Gastrocnemius medialis (tissue), 4 donors: ENCODE results near the gene CNKSR3. TPM values are rescaled to one million over a fixed set of nuclear protein-coding genes. Genes with fewer than 3 reads are reported as not detected.
A peak's percentile ranks its signal among the peaks of the same experiment; 100 is the strongest.

Source experiments
- ATAC-seq, 2 donors: fragments of 150-250 bp; one replicate each; pipeline ENCODE4 v1.9.1; 2016
- DNase-seq, 2 donors: peaks; one replicate each; pipeline ENCODE4 v3.0.0-alpha.2; 2019
- H3K27ac ChIP-seq, 4 donors: fragments of 200-600 bp; sonication (generic); 1 replicate in 1 of 4; 2 replicates in 3 of 4; pipeline ENCODE4 v1.5.1; 2016 to 2018; ENCODE audit warnings: mild to moderate bottlenecking in 2 of 4, moderate library complexity in 1 of 4
- H3K27me3 ChIP-seq, 3 donors: fragments of 200-600 bp; sonication (generic) in 2 of 3; 1 replicate in 1 of 3; 2 replicates in 2 of 3; pipeline versions ENCODE4 v1.5.1 to v1.6.0; 2016 to 2019; ENCODE audit warnings: mild to moderate bottlenecking in 1 of 3, moderate library complexity in 1 of 3
- H3K36me3 ChIP-seq, 2 donors: fragments of 200-600 bp; sonication (generic) in 1 of 2; one replicate each; pipeline ENCODE4 v1.5.1; 2017 to 2018
- H3K4me1 ChIP-seq, 2 donors: fragments of 200-600 bp; sonication (generic) in 1 of 2; one replicate each; pipeline ENCODE4 v1.5.1; 2016 to 2017; ENCODE audit warnings: mild to moderate bottlenecking in 2 of 2
- H3K4me3 ChIP-seq, 4 donors: fragments of 200-600 bp; sonication (generic) in 3 of 4; 1 replicate in 1 of 4; 2 replicates in 3 of 4; pipeline ENCODE4 v1.5.1; 2016 to 2019; ENCODE audit warnings: mild to moderate bottlenecking in 2 of 4
- H3K9me3 ChIP-seq, 3 donors: fragments of 200-600 bp; sonication (generic) in 2 of 3; 1 replicate in 1 of 3; 2 replicates in 2 of 3; pipeline ENCODE4 v1.5.1; 2016 to 2019
- POLR2A ChIP-seq, 2 donors: fragments of 450-650 bp; IDR thresholded peaks; one replicate each; pipeline ENCODE4 v1.6.1; 2017; ENCODE audit warnings: antibody characterized with exemption in 2 of 2, mild to moderate bottlenecking in 2 of 2, moderate library complexity in 2 of 2
- in situ Hi-C, 4 donors: fragments of 200-750 bp; cut with MboI; loops; one replicate each; pipeline versions ENCODE4 v1.15.0 to v1.8.0; 2017; ENCODE audit warnings: low sequenced_read_pairs in 4 of 4
- intact Hi-C: fragments of 100-400 bp; cut with DNase I; formaldehyde crosslinking; loops from one replicate; pipeline ENCODE4 v1.15.1; 2023; ENCODE audit warnings: low total_unique reads
- total RNA-seq, 4 donors: library from RNA; depleted of rRNA; stranded (reverse); fragments of >200 nt; gene quantifications; one replicate each; pipeline versions ENCODE4 v1.1.0 to v1.2.3, GENCODE V29; 2016
- TF ChIP-seq, protein P1 (sequence below), 5 experiments: fragments of 450-650 bp in 3 of 5; fragments of 200-600 bp in 2 of 5; sonication (generic) in 2 of 5; IDR thresholded peaks in 4 of 5; conservative IDR thresholded peaks in 1 of 5; 1 replicate in 4 of 5; 2 replicates in 1 of 5; pipeline ENCODE4 v1.5.1; 2016 to 2019; ENCODE audit warnings: antibody characterized with exemption in 5 of 5, mild to moderate bottlenecking in 3 of 5, moderate library complexity in 3 of 5

Gene CNKSR3
- 1 to 10 TPM in 3 of 4 donors, under 1 TPM in 1; 0.70 to 4.6 (median 2.9) TPM for total RNA-seq

DNA sequence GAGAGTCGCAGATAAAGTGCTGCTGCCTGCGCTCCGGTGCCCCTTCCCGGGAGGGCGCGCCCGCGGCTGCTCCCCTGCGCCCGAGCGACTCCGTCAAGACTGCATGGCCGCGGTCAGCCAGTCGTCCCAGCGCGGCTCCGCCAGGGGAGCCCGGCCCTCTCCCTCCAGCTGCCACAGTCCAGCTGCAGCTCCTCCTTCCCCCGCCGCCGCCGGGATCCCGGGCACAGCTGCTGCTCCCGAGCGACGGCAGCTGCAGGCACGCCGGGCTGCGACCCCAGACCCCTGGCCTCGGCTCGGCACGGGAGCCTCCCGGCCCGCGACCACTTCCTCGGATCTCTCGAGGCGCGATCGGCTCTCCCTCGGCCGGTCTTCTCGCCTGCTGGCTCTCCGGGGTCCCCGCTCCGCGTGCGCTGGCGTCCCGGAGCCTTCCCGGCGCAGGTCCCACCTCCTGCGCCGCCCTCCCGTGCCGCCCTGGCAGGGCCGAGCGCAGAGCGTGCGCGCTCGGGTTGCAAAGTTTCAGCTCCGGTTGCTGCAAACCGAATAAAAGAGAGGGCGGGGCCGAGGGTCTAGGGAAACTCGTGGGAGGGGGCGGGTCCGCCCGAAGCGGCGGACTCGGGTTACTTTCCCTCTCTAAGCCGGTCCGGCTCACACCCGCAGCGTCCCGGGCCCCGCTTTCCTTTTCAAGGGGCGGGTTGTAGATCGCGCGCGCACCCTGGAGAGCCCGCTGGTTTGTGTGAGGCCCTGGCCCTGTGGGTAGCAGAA is at the start of gene CNKSR3:
CNKSR3 (minus strand) TSS at position 542 of the 762 bp plus-strand sequence. CDS start 571 bp downstream, outside the sequence.
- intact Hi-C loops: loop anchor here (10.0 kb wide), 1 partner anchor 224 kb away; the partner anchor contains the start of gene SCAF8
- Histone ChIP-seq H3K4me3 (peak within 1 kb of the TSS; percentile 74 to 83 (median 78)), H3K9me3 (no peaks in the 10 kb centered on the region), H3K4me1 (peaks cover 12 to 18% of the 10 kb centered on the region in 2 donors), H3K36me3 (no peaks in the 10 kb centered on the region), H3K27me3 (no peaks in the 10 kb centered on the region), H3K27ac (peak within 1 kb of the TSS; percentile 79 to 90 (median 86))
- ATAC-seq (peak; percentile 81), DNase-seq (peak; percentile 70 to 71)
- TF ChIP-seq, protein P1, sequence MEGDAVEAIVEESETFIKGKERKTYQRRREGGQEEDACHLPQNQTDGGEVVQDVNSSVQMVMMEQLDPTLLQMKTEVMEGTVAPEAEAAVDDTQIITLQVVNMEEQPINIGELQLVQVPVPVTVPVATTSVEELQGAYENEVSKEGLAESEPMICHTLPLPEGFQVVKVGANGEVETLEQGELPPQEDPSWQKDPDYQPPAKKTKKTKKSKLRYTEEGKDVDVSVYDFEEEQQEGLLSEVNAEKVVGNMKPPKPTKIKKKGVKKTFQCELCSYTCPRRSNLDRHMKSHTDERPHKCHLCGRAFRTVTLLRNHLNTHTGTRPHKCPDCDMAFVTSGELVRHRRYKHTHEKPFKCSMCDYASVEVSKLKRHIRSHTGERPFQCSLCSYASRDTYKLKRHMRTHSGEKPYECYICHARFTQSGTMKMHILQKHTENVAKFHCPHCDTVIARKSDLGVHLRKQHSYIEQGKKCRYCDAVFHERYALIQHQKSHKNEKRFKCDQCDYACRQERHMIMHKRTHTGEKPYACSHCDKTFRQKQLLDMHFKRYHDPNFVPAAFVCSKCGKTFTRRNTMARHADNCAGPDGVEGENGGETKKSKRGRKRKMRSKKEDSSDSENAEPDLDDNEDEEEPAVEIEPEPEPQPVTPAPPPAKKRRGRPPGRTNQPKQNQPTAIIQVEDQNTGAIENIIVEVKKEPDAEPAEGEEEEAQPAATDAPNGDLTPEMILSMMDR (IDR thresholded peaks at IDR 0.05 in 4 of 5, conservative IDR thresholded peaks at IDR 0.05 in 1 of 5): no peak
- peak; percentile 49 to 78 for TF ChIP-seq POLR2A (IDR thresholded peaks at IDR 0.05)
- in situ Hi-C loops: loop anchor here in 1 of 4 donors (25.0 kb wide), 1 partner anchor 98 kb away; no protein-coding TSS in a partner anchor

DNA sequence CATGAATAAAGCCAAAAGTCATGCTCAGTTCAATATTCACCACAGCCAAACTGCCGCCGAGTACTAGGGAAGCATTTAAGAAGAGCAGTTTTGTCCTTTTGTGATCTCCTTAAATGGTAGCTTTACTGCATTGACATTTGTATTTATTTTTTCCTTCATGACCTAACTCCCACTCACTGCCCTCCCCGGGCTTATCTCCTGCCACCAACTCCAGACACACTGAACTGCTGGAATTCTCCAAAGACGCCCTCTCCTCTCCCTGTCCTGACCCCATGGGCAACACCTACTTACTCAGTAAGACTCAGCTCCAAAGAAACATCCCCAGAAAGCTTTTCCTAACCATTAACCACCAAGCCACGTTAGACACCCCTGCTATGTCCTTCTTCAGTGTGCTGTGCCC is 48.5 kb upstream of the CNKSR3 start:
- no peaks in the 10 kb centered on the region for H3K4me1 ChIP-seq
- intact Hi-C loops: no loop called here
- H3K36me3 ChIP-seq: no peaks in the 10 kb centered on the region
- H3K4me3 ChIP-seq: no peak overlapping the region
- DNase-seq (no peak), ATAC-seq (no peak)
- no peak for TF ChIP-seq POLR2A (IDR thresholded peaks at IDR 0.05)
- TF ChIP-seq, protein P1 (IDR thresholded peaks at IDR 0.05 in 4 of 5, conservative IDR thresholded peaks at IDR 0.05 in 1 of 5): no peak
- in situ Hi-C loops: no loop called here
- H3K27ac ChIP-seq: no peak overlapping the region
- no peaks in the 10 kb centered on the region for H3K9me3 ChIP-seq
- H3K27me3 ChIP-seq: no peaks in the 10 kb centered on the region

DNA sequence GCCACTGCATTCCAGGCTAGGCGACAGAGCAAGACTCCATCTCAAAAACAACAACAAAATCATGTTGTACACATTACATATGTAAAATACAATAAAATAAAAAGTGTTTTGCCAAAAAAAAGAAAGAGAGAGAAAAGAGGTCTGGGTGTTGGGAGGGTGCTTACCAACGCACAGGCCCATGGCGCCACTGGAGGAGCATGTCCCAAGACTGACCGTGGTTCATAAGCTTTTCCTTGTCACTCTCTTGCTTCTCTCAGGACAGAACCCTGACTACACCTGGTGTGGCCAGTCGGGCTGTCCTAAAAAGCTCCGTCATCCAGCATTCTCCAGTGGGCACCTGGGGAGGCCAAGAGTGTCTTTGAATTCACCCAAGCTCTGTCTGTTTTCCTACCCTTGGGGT is 48.0 kb upstream of the CNKSR3 start:
- no peaks in the 10 kb centered on the region for H3K27me3 ChIP-seq
- intact Hi-C loops (no loop called here), in situ Hi-C loops (no loop called here)
- H3K4me3 ChIP-seq: no peak overlapping the region
- H3K4me1 ChIP-seq: no peaks in the 10 kb centered on the region
- TF ChIP-seq POLR2A (IDR thresholded peaks at IDR 0.05): no peak
- TF ChIP-seq, protein P1 (IDR thresholded peaks at IDR 0.05 in 4 of 5, conservative IDR thresholded peaks at IDR 0.05 in 1 of 5): no peak
- no peak overlapping the region for H3K27ac ChIP-seq
- no peaks in the 10 kb centered on the region for H3K36me3 ChIP-seq
- no peaks in the 10 kb centered on the region for H3K9me3 ChIP-seq
- DNase-seq: no peak
- no peak for ATAC-seq

DNA sequence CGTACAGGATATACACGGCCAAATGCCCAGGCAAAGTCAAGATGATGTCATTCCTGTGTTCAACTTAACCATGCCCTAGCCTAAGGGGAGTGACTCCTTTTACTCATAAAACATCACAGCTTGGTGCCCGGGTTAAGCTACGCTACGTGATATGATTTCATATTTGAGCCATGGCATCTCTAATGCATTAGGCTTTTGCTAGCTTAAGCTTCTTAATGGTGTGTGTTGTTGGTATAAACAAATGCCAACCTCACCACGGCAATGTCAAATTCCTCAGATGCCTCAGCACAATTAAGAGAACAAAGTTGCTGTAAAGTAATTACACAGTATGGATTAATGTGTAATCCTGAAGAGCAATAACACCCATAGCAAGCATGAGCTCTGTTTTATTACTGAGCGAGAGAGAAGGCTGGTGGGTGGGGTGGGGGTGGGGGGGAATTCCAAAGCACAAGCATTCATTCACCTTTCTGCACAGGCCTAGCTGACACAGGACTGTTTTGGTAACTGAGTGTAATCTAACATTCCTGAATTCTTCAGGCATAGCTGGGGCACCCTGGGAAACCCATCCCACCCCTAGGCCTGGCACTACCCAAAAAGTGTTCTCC is 44.7 kb upstream of the CNKSR3 start:
- TF ChIP-seq, protein P1 (IDR thresholded peaks at IDR 0.05 in 4 of 5, conservative IDR thresholded peaks at IDR 0.05 in 1 of 5): no peak
- TF ChIP-seq POLR2A (IDR thresholded peaks at IDR 0.05): no peak
- in situ Hi-C loops (no loop called here), intact Hi-C loops (no loop called here)
- no peak overlapping the region for H3K4me3 ChIP-seq
- DNase-seq (no peak), ATAC-seq (no peak)
- no peaks in the 10 kb centered on the region for H3K9me3 ChIP-seq
- no peaks in the 10 kb centered on the region for H3K36me3 ChIP-seq
- H3K27me3 ChIP-seq: no peaks in the 10 kb centered on the region
- no peak overlapping the region for H3K27ac ChIP-seq
- H3K4me1 ChIP-seq: no peaks in the 10 kb centered on the region
